ENCODE measurements around the gene NRN1.

DNA sequence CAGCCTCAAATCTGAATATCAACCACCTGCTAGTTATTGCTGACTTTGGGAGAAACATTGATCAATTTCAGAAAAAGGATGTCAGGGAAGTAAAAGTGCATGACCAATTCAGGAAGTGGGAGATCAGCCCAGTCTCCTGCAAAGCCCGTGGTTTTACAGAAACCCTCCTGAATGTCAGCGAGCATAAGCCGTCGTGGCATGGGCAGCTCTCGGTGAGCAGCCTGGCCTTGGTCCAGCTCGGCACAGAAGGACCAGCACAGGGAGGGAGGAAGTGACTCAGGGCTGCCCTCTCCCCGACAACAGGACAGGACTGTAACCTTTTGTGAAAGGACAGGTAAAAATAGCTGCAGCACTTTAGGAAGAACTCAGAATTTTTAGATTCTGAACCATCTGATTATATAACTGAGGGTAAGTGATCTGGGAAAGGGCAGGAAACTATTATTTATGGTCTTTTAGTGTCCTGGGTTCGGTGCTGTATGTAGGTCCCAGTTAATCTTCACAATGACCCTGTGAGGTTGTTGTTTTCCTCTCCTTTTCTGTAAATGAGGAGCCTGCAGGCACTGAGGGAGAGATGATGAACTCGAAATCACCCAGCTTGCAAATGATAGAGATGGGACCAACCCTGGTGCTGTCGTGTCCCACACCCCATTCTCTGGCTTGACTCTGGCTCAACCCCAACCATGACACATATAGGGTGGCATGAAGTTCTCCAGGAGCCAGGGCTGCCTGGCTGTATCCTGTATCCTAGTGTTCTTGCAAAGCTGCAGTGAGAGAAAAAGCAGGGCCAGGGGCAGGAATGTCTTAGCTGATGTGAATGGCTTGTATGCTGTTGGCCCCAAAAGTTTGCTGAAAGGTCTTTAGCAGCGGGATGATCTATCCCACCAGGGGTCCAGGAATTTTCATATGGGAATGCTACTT lies 37.6 kb downstream of the NRN1 start:
- TF ChIP-seq CTCF (IDR thresholded peaks at IDR 0.05) (no peak), POLR2AphosphoS5 (IDR thresholded peaks at IDR 0.05) (no peak), POLR2A (IDR thresholded peaks at IDR 0.05) (no peak)
